LNCaP clone FGC (cell line): ENCODE results near the gene PTPN18.

Source experiments
- DNase-seq: peaks from one replicate; pipeline ENCODE4 v3.0.0-alpha.2; 2011; ENCODE audit warnings: low read depth
- H3K4me3 ChIP-seq: 2 replicates; pipeline ENCODE4 v1.5.1; 2011; ENCODE audit warnings: mild to moderate bottlenecking, low read depth, low read length, control low read depth
- CTCF ChIP-seq: IDR thresholded peaks from 2 replicates; pipeline ENCODE4 v1.5.1; 2012; ENCODE audit warnings: mild to moderate bottlenecking; ENCODE audit not compliant: control insufficient read depth, insufficient read depth; ENCODE audit errors: extremely low read depth

PTPN18 gene

GRCh38 chr2:130335226-130335625 is 20.6 kb upstream of the PTPN18 start:
- H3K4me3 ChIP-seq: no peak overlapping the region
- no peak for TF ChIP-seq CTCF
- DNase-seq: no peak

- DNase-seq: no peak
- H3K4me3 ChIP-seq: no peak overlapping the region
- TF ChIP-seq CTCF: no peak
Observed at GRCh38 chr2:130336150-130336876, 19.5 kb upstream of the PTPN18 start.

GRCh38 chr2:130336877-130337734 is 18.8 kb upstream of the PTPN18 start:
- peak; percentile 52 for DNase-seq
- TF ChIP-seq CTCF: no peak
- peak overlapping the region; percentile 58 for H3K4me3 ChIP-seq

- no peak for DNase-seq
- TF ChIP-seq CTCF: no peak
- H3K4me3 ChIP-seq: peak overlapping the region; percentile 58
Observed at GRCh38 chr2:130337735-130338325, 18.0 kb upstream of the PTPN18 start.

GRCh38 chr2:130338793-130339345 is 17.0 kb upstream of the PTPN18 start:
- TF ChIP-seq CTCF: no peak
- H3K4me3 ChIP-seq: no peak overlapping the region
- DNase-seq: no peak

- no peak for TF ChIP-seq CTCF
- DNase-seq: no peak
- no peak overlapping the region for H3K4me3 ChIP-seq
Observed at GRCh38 chr2:130339885-130340745, 15.7 kb upstream of the PTPN18 start.
